AG09309 (cell line): Measurements from ENCODE around the gene CGB5.
A peak's percentile ranks its signal among the peaks of the same experiment; 100 is the strongest.
"Not testable (repeated sequence)": the region's sequence is repeated elsewhere in the genome, so short reads cannot be mapped to it uniquely, and the experiment has no call there.

Source experiments
- DNase-seq: peaks from one replicate; pipeline ENCODE4 v3.0.0-alpha.2; 2010; ENCODE audit warnings: low read depth
- H3K4me3 ChIP-seq: 2 replicates; pipeline ENCODE4 v1.5.1; 2011; ENCODE audit warnings: mild to moderate bottlenecking, low read depth, low read length, moderate library complexity; ENCODE audit not compliant: control insufficient read depth
- CTCF ChIP-seq: IDR thresholded peaks from 2 replicates; pipeline ENCODE4 v1.5.1; 2011; ENCODE audit warnings: mild to moderate bottlenecking, low read depth, low read length, inconsistent platforms; ENCODE audit not compliant: insufficient read depth, control insufficient read depth; ENCODE audit errors: missing control alignments

CGB5 gene

GRCh38 chr19:49067554-49067953 lies 23.9 kb downstream of the CGB5 start:
- DNase-seq, result no peak
- TF ChIP-seq CTCF, result no peak

DNA sequence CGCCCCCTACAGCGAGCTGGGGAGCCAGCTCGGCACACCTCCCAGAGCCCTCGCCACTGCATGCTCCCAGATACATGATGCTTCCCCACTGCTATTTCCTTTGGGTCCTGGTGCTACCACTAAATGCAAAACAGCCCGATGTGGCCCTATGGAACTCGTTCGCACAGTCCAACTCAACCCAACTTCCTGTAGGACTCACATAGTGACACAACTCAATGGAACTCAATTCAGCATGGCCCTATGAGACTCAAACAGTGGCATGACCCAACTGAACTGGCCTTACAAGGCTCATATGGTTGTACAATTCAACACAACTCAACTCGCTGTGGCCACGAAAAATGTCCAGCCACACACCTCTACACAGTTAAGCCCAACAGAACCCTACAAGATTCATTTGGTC lies 25.4 kb downstream of the CGB5 start:
- no peak for DNase-seq
- H3K4me3 ChIP-seq, result no peak overlapping the region
- no peak for TF ChIP-seq CTCF

More at GRCh38 chr19:49067554-49067953, 23.9 kb downstream of the CGB5 start:
- no peak overlapping the region for H3K4me3 ChIP-seq

DNA sequence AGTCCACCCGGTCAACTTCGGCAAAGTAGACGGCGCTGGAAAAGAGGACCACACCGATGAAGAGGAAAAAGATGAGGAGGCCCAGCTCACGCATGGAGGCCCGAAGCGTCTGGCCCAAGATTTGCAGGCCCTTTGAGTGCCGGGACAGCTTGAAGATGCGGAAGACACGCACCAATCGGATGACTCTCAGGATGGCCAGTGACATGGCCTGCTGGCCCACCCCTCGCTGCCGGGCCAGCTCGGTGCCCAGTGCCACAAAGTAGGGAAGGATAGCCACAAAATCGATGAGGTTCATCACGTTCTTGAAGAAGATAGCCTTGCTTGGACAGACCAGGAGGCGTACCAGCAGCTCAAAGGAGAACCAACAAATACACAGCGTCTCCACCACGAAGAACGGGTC lies 26.8 kb downstream of the CGB5 start:
- DNase-seq, result no peak
- TF ChIP-seq CTCF, result no peak
- H3K4me3 ChIP-seq, result no peak overlapping the region

- DNase-seq, result no peak
- H3K4me3 ChIP-seq, result no peak overlapping the region
- no peak for TF ChIP-seq CTCF
Measured at GRCh38 chr19:49071860-49072547, 28.4 kb downstream of the CGB5 start.

GRCh38 chr19:49073514-49074378 lies 30.1 kb downstream of the CGB5 start:
- peak; percentile 31 for TF ChIP-seq CTCF
- H3K4me3 ChIP-seq, result no peak overlapping the region

GRCh38 chr19:49074869-49075268 lies 31.2 kb downstream of the CGB5 start:
- TF ChIP-seq CTCF, result peak; percentile 62
- H3K4me3 ChIP-seq, result not testable (repeated sequence)
- DNase-seq, result peak; percentile 13

More at GRCh38 chr19:49073514-49074378, 30.1 kb downstream of the CGB5 start:
- DNase-seq, result no peak
